HG02763 (cell line): ENCODE data around the gene IQSEC2.

Source experiments
- ATAC-seq: cut with Tn5 transposase; IDR thresholded peaks from one replicate; pipeline ENCODE4 v1.9.1; 2021; ENCODE audit warnings: mild to moderate bottlenecking, moderate library complexity; ENCODE audit not compliant: unreplicated experiment

Gene IQSEC2

GRCh38 chrX:53281321-53281822 lies at the start of gene IQSEC2:
Gene IQSEC2 (minus strand): TSS chrX:53281584.
- no peak for ATAC-seq

- ATAC-seq, result no peak
Measured at GRCh38 chrX:53330331-53330730, 48.9 kb upstream of the IQSEC2 start.

GRCh38 chrX:53324803-53325202 lies 43.4 kb upstream of the IQSEC2 start:
- ATAC-seq, result no peak

GRCh38 chrX:53324085-53324484 lies 42.7 kb upstream of the IQSEC2 start:
- no peak for ATAC-seq

- ATAC-seq, result no peak
Measured at GRCh38 chrX:53323196-53323595, 41.8 kb upstream of the IQSEC2 start.

GRCh38 chrX:53321943-53322497 lies 40.6 kb upstream of the IQSEC2 start:
- ATAC-seq, result no peak

GRCh38 chrX:53321230-53321942 lies 40.0 kb upstream of the IQSEC2 start:
- no peak for ATAC-seq

- no peak for ATAC-seq
Measured at GRCh38 chrX:53320543-53321229, 39.3 kb upstream of the IQSEC2 start.

GRCh38 chrX:53319614-53320542 lies 38.5 kb upstream of the IQSEC2 start:
- no peak for ATAC-seq

- no peak for ATAC-seq
Measured at GRCh38 chrX:53318766-53319353, 37.5 kb upstream of the IQSEC2 start.

GRCh38 chrX:53317365-53318069 lies 36.1 kb upstream of the IQSEC2 start:
- ATAC-seq, result peak; percentile 51

- ATAC-seq, result no peak
Measured at GRCh38 chrX:53316860-53317237, 35.5 kb upstream of the IQSEC2 start.

- ATAC-seq, result no peak
Measured at GRCh38 chrX:53316111-53316859, 34.9 kb upstream of the IQSEC2 start.

GRCh38 chrX:53313728-53314105 lies 32.3 kb upstream of the IQSEC2 start:
- no peak for ATAC-seq

- no peak for ATAC-seq
Measured at GRCh38 chrX:53312946-53313727, 31.8 kb upstream of the IQSEC2 start.

- no peak for ATAC-seq
Measured at GRCh38 chrX:53309837-53310236, 28.5 kb upstream of the IQSEC2 start.

- ATAC-seq, result no peak
Measured at GRCh38 chrX:53308836-53309235, 27.5 kb upstream of the IQSEC2 start.
